ENCODE results near the gene JARID2. TPM values are rescaled to one million over a fixed set of nuclear protein-coding genes. Genes with fewer than 3 reads are reported as not detected.

JARID2 gene
- total RNA-seq, 1 experiment from 2014 or later = 23.6 TPM

- Histone ChIP-seq H3K9me2 (ENCODE audit: insufficient read depth) (no peaks in the 10 kb centered on the region; the same call in 1 of the 2 replicates), H3K4me3 (replicated peaks in 1 of 2; ENCODE audit: low read depth in 1 of 2, low read length in 2 of 2) (no peak overlapping the region), H3K36me3 (ENCODE audit: control insufficient read depth in 1 of 2, insufficient read depth in 2 of 2, low read length in 2 of 2) (no peaks in the 10 kb centered on the region), H3K9ac (ENCODE audit: low read length) (no peak overlapping the region), H4K20me1 (ENCODE audit: insufficient read depth) (no peaks in the 10 kb centered on the region), H2AFZ (ENCODE audit: low read depth, low read length, poor library complexity, severe bottlenecking) (no peak overlapping the region), H3K4me1 (ENCODE audit: control insufficient read depth in 1 of 2, insufficient read depth in 2 of 2, low read length in 2 of 2) (peaks cover 5 to 12% of the 10 kb centered on the region in 2 experiments), H3K27ac (ENCODE audit: low read depth, low read length) (no peak overlapping the region), H3K79me2 (ENCODE audit: insufficient read depth, low read length) (peaks cover 64% of the 10 kb centered on the region), H3K9me3 (ENCODE audit: control insufficient read depth in 1 of 2, insufficient read depth in 1 of 2, low read depth in 1 of 2, low read length in 2 of 2) (no peaks in the 10 kb centered on the region), H3K27me3 (ENCODE audit: insufficient read depth, low read length) (no peaks in the 10 kb centered on the region), H3K4me2 (ENCODE audit: low read length) (no peak overlapping the region)
- ATAC-seq (no peak), DNase-seq (ENCODE audit: low read depth, low spot score) (no peak)
- no peak for TF ChIP-seq SIN3A (IDR thresholded peaks at IDR 0.05; ENCODE audit: low read depth)
- no TSS peak for BruUV-seq (replicated peaks)
- POLR2A ChIA-PET = no interaction called here
- CTCF ChIA-PET = no interaction called here
- RAD21 ChIA-PET (ENCODE audit: low non-redundant PET in 1 of 2, low total read pairs in 2 of 2, uncharacterized antibody in 2 of 2, unreplicated experiment in 2 of 2) = interaction anchor here in 1 of 2 experiments (0.6 kb wide), 1 partner anchor 1256 kb away, joined by 3 read pairs; no protein-coding TSS in a partner anchor
- intact Hi-C loops (cut with micrococcal nuclease) = no loop called here
Observed at GRCh38 chr6:15335916-15336315, 90.0 kb downstream of the JARID2 start.

DNA sequence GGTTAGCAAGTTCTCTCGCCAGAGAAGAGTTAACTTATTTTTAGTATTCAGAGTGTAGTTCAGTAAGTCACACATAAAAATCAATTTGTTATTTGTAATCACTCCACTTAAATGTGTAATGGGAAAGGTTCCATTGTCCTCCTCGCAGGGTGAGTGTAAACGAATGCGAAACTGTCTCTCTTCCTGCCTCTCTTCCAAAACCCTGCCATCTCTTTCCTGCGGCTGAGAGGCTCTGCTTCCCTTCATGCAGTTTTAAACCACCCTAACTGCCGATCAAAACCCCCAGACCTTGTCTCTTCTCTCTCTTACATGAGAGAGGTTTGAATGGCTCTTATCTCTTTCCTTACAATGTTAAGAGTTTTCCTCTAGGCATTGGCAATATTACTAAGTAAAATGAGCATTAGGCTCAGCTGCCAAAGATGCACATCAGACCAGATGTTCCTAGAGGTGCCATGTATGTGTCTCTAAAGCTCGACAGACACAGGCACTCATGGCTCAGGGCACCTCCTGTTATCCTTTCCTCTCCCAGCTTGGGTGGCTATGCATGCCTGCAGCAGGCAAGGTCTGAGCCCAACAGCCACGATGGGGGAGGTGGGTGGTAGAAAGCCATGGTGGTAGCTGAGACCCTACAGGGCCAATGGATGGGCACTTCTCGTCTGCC lies 91.2 kb downstream of the JARID2 start:
- ATAC-seq = no peak
- BruUV-seq (replicated peaks) = no TSS peak
- intact Hi-C loops (cut with micrococcal nuclease) = no loop called here

More for the DNA sequence above, 91.2 kb downstream of the JARID2 start:
- Histone ChIP-seq H4K20me1 (ENCODE audit: insufficient read depth) (no peaks in the 10 kb centered on the region), H3K4me3 (replicated peaks in 1 of 2; ENCODE audit: low read depth in 1 of 2, low read length in 2 of 2) (no peak overlapping the region), H3K9me2 (ENCODE audit: insufficient read depth) (no peaks in the 10 kb centered on the region; the same call in 1 of the 2 replicates), H3K27ac (ENCODE audit: low read depth, low read length) (no peak overlapping the region), H3K9me3 (ENCODE audit: control insufficient read depth in 1 of 2, insufficient read depth in 1 of 2, low read depth in 1 of 2, low read length in 2 of 2) (no peaks in the 10 kb centered on the region), H3K27me3 (ENCODE audit: insufficient read depth, low read length) (no peaks in the 10 kb centered on the region), H3K4me2 (ENCODE audit: low read length) (no peak overlapping the region), H3K9ac (ENCODE audit: low read length) (no peak overlapping the region), H3K4me1 (ENCODE audit: control insufficient read depth in 1 of 2, insufficient read depth in 2 of 2, low read length in 2 of 2) (peaks cover 5 to 16% of the 10 kb centered on the region in 2 experiments), H3K36me3 (ENCODE audit: control insufficient read depth in 1 of 2, insufficient read depth in 2 of 2, low read length in 2 of 2) (no peaks in the 10 kb centered on the region), H3K79me2 (ENCODE audit: insufficient read depth, low read length) (peaks cover 63% of the 10 kb centered on the region), H2AFZ (ENCODE audit: low read depth, low read length, poor library complexity, severe bottlenecking) (no peak overlapping the region)
- ChIA-PET RAD21 (ENCODE audit: low non-redundant PET in 1 of 2, low total read pairs in 2 of 2, uncharacterized antibody in 2 of 2, unreplicated experiment in 2 of 2) (no interaction called here), POLR2A (no interaction called here), CTCF (no interaction called here)
- DNase-seq (ENCODE audit: low read depth, low spot score) = no peak
- TF ChIP-seq, protein P1, sequence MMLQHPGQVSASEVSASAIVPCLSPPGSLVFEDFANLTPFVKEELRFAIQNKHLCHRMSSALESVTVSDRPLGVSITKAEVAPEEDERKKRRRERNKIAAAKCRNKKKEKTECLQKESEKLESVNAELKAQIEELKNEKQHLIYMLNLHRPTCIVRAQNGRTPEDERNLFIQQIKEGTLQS (IDR thresholded peaks at IDR 0.05) = no peak
- TF ChIP-seq ZFX (IDR thresholded peaks at IDR 0.05) = no peak
- TF ChIP-seq FOSL1 (IDR thresholded peaks at IDR 0.05; ENCODE audit: low read depth) = no peak
- no peak for TF ChIP-seq POLR2AphosphoS5 (IDR thresholded peaks at IDR 0.05; ENCODE audit: low read depth, low read length)
- TF ChIP-seq SP1 (IDR thresholded peaks at IDR 0.05; ENCODE audit: low read depth) = no peak
- no peak for TF ChIP-seq EZH2phosphoT487 (IDR thresholded peaks at IDR 0.05; ENCODE audit: borderline replicate concordance)
- TF ChIP-seq SIN3A (IDR thresholded peaks at IDR 0.05; ENCODE audit: low read depth) = no peak
- no peak for TF ChIP-seq TCF7L2 (IDR thresholded peaks at IDR 0.05; ENCODE audit: borderline replicate concordance, extremely low read depth, insufficient read depth, insufficient read length)
- TF ChIP-seq, protein P2, sequence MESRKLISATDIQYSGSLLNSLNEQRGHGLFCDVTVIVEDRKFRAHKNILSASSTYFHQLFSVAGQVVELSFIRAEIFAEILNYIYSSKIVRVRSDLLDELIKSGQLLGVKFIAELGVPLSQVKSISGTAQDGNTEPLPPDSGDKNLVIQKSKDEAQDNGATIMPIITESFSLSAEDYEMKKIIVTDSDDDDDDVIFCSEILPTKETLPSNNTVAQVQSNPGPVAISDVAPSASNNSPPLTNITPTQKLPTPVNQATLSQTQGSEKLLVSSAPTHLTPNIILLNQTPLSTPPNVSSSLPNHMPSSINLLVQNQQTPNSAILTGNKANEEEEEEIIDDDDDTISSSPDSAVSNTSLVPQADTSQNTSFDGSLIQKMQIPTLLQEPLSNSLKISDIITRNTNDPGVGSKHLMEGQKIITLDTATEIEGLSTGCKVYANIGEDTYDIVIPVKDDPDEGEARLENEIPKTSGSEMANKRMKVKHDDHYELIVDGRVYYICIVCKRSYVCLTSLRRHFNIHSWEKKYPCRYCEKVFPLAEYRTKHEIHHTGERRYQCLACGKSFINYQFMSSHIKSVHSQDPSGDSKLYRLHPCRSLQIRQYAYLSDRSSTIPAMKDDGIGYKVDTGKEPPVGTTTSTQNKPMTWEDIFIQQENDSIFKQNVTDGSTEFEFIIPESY (IDR thresholded peaks at IDR 0.05; ENCODE audit: extremely low read depth, insufficient replicate concordance, low read length) = no peak
- TF ChIP-seq RAD21 (IDR thresholded peaks at IDR 0.05; ENCODE audit: low read depth) = no peak
- TF ChIP-seq SRF (IDR thresholded peaks at IDR 0.05; ENCODE audit: low read depth) = no peak
- no peak for TF ChIP-seq EGR1 (IDR thresholded peaks at IDR 0.05; ENCODE audit: low read depth)
- TF ChIP-seq YY1 (IDR thresholded peaks at IDR 0.05; ENCODE audit: extremely low read depth, insufficient replicate concordance, low read depth, low read length) = no peak
- TF ChIP-seq POLR2A (IDR thresholded peaks at IDR 0.05; ENCODE audit: borderline replicate concordance, extremely low read depth, insufficient read depth, insufficient read length) = no peak
- TF ChIP-seq, protein P3, sequence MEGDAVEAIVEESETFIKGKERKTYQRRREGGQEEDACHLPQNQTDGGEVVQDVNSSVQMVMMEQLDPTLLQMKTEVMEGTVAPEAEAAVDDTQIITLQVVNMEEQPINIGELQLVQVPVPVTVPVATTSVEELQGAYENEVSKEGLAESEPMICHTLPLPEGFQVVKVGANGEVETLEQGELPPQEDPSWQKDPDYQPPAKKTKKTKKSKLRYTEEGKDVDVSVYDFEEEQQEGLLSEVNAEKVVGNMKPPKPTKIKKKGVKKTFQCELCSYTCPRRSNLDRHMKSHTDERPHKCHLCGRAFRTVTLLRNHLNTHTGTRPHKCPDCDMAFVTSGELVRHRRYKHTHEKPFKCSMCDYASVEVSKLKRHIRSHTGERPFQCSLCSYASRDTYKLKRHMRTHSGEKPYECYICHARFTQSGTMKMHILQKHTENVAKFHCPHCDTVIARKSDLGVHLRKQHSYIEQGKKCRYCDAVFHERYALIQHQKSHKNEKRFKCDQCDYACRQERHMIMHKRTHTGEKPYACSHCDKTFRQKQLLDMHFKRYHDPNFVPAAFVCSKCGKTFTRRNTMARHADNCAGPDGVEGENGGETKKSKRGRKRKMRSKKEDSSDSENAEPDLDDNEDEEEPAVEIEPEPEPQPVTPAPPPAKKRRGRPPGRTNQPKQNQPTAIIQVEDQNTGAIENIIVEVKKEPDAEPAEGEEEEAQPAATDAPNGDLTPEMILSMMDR (IDR thresholded peaks at IDR 0.05 in 2 of 3, conservative IDR thresholded peaks at IDR 0.05 in 1 of 3; ENCODE audit: borderline replicate concordance in 1 of 3, insufficient read depth in 1 of 3, low read depth in 2 of 3, low read length in 2 of 3) = no peak
